Measurements from ENCODE around the gene SKAP2. TPM values are rescaled to one million over a fixed set of nuclear protein-coding genes. Genes with fewer than 3 reads are reported as not detected.

SKAP2 gene
- total RNA-seq, 1 donor from 2014 or later, result 46.4 TPM

GRCh38 chr7:26858241-26858715 is 6.1 kb downstream of the SKAP2 start:
- no peak for TF ChIP-seq CTCF (IDR thresholded peaks at IDR 0.05; ENCODE audit: unreplicated experiment)
- Mint-ChIP-seq H3K36me3 (ENCODE audit: insufficient read depth) (peaks cover 1% of the 10 kb centered on the region), H3K4me3 (ENCODE audit: low read depth) (peak overlapping the region; percentile 71), H3K27me3 (no peaks in the 10 kb centered on the region), H3K4me1 (ENCODE audit: low read depth) (peaks cover 67% of the 10 kb centered on the region), H3K9me3 (ENCODE audit: low read depth) (no peaks in the 10 kb centered on the region), H3K27ac (peak overlapping the region; percentile 90)
- DNase-seq (ENCODE audit: low spot score, unreplicated experiment), result no peak

GRCh38 chr7:26857506-26858240 is 6.7 kb downstream of the SKAP2 start:
- peaks cover 62% of the 10 kb centered on the region for H3K4me1 Mint-ChIP-seq (ENCODE audit: low read depth)
- no peaks in the 10 kb centered on the region for H3K27me3 Mint-ChIP-seq
- H3K27ac Mint-ChIP-seq, result peak overlapping the region; percentile 90
- H3K9me3 Mint-ChIP-seq (ENCODE audit: low read depth), result no peaks in the 10 kb centered on the region
- no peak for DNase-seq (ENCODE audit: low spot score, unreplicated experiment)
- H3K36me3 Mint-ChIP-seq (ENCODE audit: insufficient read depth), result peaks cover 1% of the 10 kb centered on the region
- no peak for TF ChIP-seq CTCF (IDR thresholded peaks at IDR 0.05; ENCODE audit: unreplicated experiment)
- H3K4me3 Mint-ChIP-seq (ENCODE audit: low read depth), result peak overlapping the region; percentile 71

GRCh38 chr7:26857170-26857505 is 7.3 kb downstream of the SKAP2 start:
- DNase-seq (ENCODE audit: low spot score, unreplicated experiment), result no peak
- H3K27ac Mint-ChIP-seq, result peak overlapping the region; percentile 90
- TF ChIP-seq CTCF (IDR thresholded peaks at IDR 0.05; ENCODE audit: unreplicated experiment), result no peak
- H3K36me3 Mint-ChIP-seq (ENCODE audit: insufficient read depth), result peaks cover 1% of the 10 kb centered on the region
- no peaks in the 10 kb centered on the region for H3K9me3 Mint-ChIP-seq (ENCODE audit: low read depth)
- peaks cover 62% of the 10 kb centered on the region for H3K4me1 Mint-ChIP-seq (ENCODE audit: low read depth)
- H3K4me3 Mint-ChIP-seq (ENCODE audit: low read depth), result peak overlapping the region; percentile 71
- no peaks in the 10 kb centered on the region for H3K27me3 Mint-ChIP-seq

- Mint-ChIP-seq H3K4me1 (ENCODE audit: low read depth) (peaks cover 57% of the 10 kb centered on the region), H3K27ac (peak overlapping the region; percentile 20), H3K4me3 (ENCODE audit: low read depth) (no peak overlapping the region), H3K36me3 (ENCODE audit: insufficient read depth) (peaks cover 1% of the 10 kb centered on the region), H3K9me3 (ENCODE audit: low read depth) (no peaks in the 10 kb centered on the region), H3K27me3 (no peaks in the 10 kb centered on the region)
- no peak for DNase-seq (ENCODE audit: low spot score, unreplicated experiment)
- no peak for TF ChIP-seq CTCF (IDR thresholded peaks at IDR 0.05; ENCODE audit: unreplicated experiment)
Observed at GRCh38 chr7:26856176-26856985, 8.0 kb downstream of the SKAP2 start.
